ENCODE measurements around the gene SLC12A8. TPM values are rescaled to one million over a fixed set of nuclear protein-coding genes. Genes with fewer than 3 reads are reported as not detected.
A peak's percentile ranks its signal among the peaks of the same experiment; 100 is the strongest.

The SLC12A8 gene
- polyA plus RNA-seq, 1 of the 3 experiments (the other 2 are of a cell fraction): 7.5 TPM

DNA sequence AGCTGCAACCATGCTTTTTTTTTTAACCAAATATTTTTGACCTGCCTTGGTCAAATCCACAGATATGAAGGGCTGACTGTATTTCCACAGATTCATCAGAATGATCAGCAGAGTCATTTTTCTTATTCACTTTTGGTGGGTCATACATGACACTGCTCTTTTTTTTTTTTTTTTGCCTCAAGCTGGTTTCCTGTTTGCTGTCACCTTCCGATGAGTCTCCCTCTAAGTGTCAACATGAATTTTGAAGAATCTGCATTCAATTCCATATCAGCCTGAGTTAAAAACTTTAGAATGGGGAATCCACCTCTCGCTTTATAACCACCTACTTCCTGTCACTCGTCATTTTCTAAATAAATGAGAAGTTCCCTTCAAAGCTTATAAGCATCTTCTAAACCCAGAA, 2.2 kb upstream of the SLC12A8 start:
- no peak overlapping the region for H3K4me3 ChIP-seq (ENCODE audit: low read depth in 2 of 2, low read length in 1 of 2)
- no peaks in the 10 kb centered on the region for H4K20me1 ChIP-seq (ENCODE audit: insufficient read depth)
- peaks cover 8% of the 10 kb centered on the region for H3F3A ChIP-seq (replicated peaks; ENCODE audit: insufficient read depth)
- H3K27ac ChIP-seq (ENCODE audit: low read depth in 2 of 2, low read length in 1 of 2): peak overlapping the region in 1 of 2 experiments; percentile 73; a peak in 2 of 4 replicates
- no peak for DNase-seq
- no peak overlapping the region for H2AFZ ChIP-seq (ENCODE audit: low read depth)
- H3K4me1 ChIP-seq (ENCODE audit: control insufficient read depth in 1 of 2, insufficient read depth in 2 of 2, low read depth in 1 of 2, low read length in 1 of 2): peaks cover 2 to 13% of the 10 kb centered on the region in 2 experiments; a peak in 2 of 4 replicates
- no peaks in the 10 kb centered on the region for H3K9me3 ChIP-seq
- 37% methylated on average over 3 of the region's 3 CpGs for WGBS (ENCODE audit: low lambda C conversion rate)
- H3K9ac ChIP-seq: no peak overlapping the region
- POLR2A ChIA-PET: no interaction called here
- TF ChIP-seq, protein P1, sequence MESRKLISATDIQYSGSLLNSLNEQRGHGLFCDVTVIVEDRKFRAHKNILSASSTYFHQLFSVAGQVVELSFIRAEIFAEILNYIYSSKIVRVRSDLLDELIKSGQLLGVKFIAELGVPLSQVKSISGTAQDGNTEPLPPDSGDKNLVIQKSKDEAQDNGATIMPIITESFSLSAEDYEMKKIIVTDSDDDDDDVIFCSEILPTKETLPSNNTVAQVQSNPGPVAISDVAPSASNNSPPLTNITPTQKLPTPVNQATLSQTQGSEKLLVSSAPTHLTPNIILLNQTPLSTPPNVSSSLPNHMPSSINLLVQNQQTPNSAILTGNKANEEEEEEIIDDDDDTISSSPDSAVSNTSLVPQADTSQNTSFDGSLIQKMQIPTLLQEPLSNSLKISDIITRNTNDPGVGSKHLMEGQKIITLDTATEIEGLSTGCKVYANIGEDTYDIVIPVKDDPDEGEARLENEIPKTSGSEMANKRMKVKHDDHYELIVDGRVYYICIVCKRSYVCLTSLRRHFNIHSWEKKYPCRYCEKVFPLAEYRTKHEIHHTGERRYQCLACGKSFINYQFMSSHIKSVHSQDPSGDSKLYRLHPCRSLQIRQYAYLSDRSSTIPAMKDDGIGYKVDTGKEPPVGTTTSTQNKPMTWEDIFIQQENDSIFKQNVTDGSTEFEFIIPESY (IDR thresholded peaks at IDR 0.05; ENCODE audit: borderline replicate concordance, low read depth): no peak
- TF ChIP-seq SIN3A (IDR thresholded peaks at IDR 0.05; ENCODE audit: borderline replicate concordance, low read depth, low read length) (no peak), FOSL2 (IDR thresholded peaks at IDR 0.05; ENCODE audit: borderline replicate concordance, low read depth) (0 out of 2 replicates have a peak, but pooled peaks have one; percentile 17), FOXM1 (IDR thresholded peaks at IDR 0.05; ENCODE audit: low read depth) (no peak), TCF12 (IDR thresholded peaks at IDR 0.05) (peak; percentile 44; the same call in 1 of the 2 replicates)
- TF ChIP-seq, protein P2, sequence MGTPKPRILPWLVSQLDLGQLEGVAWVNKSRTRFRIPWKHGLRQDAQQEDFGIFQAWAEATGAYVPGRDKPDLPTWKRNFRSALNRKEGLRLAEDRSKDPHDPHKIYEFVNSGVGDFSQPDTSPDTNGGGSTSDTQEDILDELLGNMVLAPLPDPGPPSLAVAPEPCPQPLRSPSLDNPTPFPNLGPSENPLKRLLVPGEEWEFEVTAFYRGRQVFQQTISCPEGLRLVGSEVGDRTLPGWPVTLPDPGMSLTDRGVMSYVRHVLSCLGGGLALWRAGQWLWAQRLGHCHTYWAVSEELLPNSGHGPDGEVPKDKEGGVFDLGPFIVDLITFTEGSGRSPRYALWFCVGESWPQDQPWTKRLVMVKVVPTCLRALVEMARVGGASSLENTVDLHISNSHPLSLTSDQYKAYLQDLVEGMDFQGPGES (IDR thresholded peaks at IDR 0.05; ENCODE audit: low read depth, low read length): no peak
- TF ChIP-seq, protein P3, sequence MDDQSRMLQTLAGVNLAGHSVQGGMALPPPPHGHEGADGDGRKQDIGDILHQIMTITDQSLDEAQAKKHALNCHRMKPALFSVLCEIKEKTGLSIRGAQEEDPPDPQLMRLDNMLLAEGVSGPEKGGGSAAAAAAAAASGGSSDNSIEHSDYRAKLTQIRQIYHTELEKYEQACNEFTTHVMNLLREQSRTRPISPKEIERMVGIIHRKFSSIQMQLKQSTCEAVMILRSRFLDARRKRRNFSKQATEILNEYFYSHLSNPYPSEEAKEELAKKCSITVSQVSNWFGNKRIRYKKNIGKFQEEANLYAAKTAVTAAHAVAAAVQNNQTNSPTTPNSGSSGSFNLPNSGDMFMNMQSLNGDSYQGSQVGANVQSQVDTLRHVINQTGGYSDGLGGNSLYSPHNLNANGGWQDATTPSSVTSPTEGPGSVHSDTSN (IDR thresholded peaks at IDR 0.05): peak; percentile 70
- no peaks in the 10 kb centered on the region for H3K79me2 ChIP-seq (ENCODE audit: insufficient read depth)
- H3K4me2 ChIP-seq: no peak overlapping the region
- no peaks in the 10 kb centered on the region for H3K36me3 ChIP-seq (replicated peaks in 1 of 2; ENCODE audit: control insufficient read depth in 1 of 2, insufficient read depth in 2 of 2, low read length in 1 of 2)
- no peaks in the 10 kb centered on the region for H3K9me2 ChIP-seq
- no peaks in the 10 kb centered on the region for H3K27me3 ChIP-seq (ENCODE audit: insufficient read depth)
- CTCF ChIA-PET: interaction anchor here (0.7 kb wide), 1 partner anchor 225 kb away, joined by 3 read pairs; no protein-coding TSS in a partner anchor

DNA sequence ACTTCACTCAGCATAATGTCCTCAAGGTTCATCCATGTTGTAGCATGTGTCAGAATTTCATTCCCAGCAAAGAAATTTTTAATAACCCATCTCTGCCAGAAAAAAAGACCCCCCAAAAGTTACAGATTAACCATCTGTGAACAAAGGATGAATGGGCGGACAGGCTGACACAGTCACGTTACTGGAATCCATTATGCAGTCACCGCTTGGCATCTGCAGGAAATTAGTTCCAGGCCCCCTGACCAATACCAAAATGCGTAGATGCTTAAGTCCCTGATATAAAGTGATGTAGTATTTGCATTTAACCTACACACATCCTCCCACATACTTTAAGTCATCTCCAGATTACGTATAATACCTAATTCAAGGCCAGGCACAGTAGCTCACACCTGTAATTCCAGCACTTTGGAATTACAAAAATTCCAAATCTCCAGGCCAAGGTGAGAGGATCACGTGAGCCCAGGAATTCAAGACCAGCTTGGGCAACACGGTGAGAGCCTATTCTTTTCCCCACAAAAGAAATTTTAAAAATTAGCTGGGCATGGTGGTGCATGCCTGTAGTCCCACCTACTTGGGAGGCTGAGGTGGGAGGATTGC, 1.5 kb upstream of the SLC12A8 start:
- Histone ChIP-seq H3K27me3 (ENCODE audit: insufficient read depth) (no peaks in the 10 kb centered on the region), H3K79me2 (ENCODE audit: insufficient read depth) (no peaks in the 10 kb centered on the region), H4K20me1 (ENCODE audit: insufficient read depth) (no peaks in the 10 kb centered on the region), H3F3A (replicated peaks; ENCODE audit: insufficient read depth) (peaks cover 8% of the 10 kb centered on the region), H3K4me1 (ENCODE audit: control insufficient read depth in 1 of 2, insufficient read depth in 2 of 2, low read depth in 1 of 2, low read length in 1 of 2) (peaks cover 2 to 13% of the 10 kb centered on the region in 2 experiments; a peak in 2 of 4 replicates), H2AFZ (ENCODE audit: low read depth) (peak overlapping the region; percentile 50; the same call in 1 of the 2 replicates), H3K9me3 (no peaks in the 10 kb centered on the region), H3K4me2 (peak overlapping the region; percentile 42; the same call in 1 of the 2 replicates), H3K27ac (ENCODE audit: low read depth in 2 of 2, low read length in 1 of 2) (peak overlapping the region in 1 of 2 experiments; percentile 73; a peak in 2 of 4 replicates), H3K9me2 (no peaks in the 10 kb centered on the region), H3K36me3 (replicated peaks in 1 of 2; ENCODE audit: control insufficient read depth in 1 of 2, insufficient read depth in 2 of 2, low read length in 1 of 2) (no peaks in the 10 kb centered on the region), H3K9ac (no peak overlapping the region; the same call in 1 of the 2 replicates), H3K4me3 (ENCODE audit: low read depth in 2 of 2, low read length in 1 of 2) (no peak overlapping the region)
- no peak for DNase-seq
- CTCF ChIA-PET: interaction anchor here (0.7 kb wide), 1 partner anchor 226 kb away, joined by 3 read pairs; no protein-coding TSS in a partner anchor
- 50% methylated on average over 7 of the region's 7 CpGs for WGBS (ENCODE audit: low lambda C conversion rate)
- POLR2A ChIA-PET: no interaction called here
- TF ChIP-seq, protein P3 (IDR thresholded peaks at IDR 0.05): peak; percentile 59
- TF ChIP-seq EP300 (IDR thresholded peaks at IDR 0.05; ENCODE audit: borderline replicate concordance in 1 of 2, low read depth in 1 of 2, low read length in 1 of 2) (peak in 1 of 2 experiments; percentile 64; a peak in 1 of 4 replicates), SIN3A (IDR thresholded peaks at IDR 0.05; ENCODE audit: borderline replicate concordance, low read depth, low read length) (peak; percentile 26; the same call in 1 of the 2 replicates), TEAD4 (IDR thresholded peaks at IDR 0.05; ENCODE audit: borderline replicate concordance, insufficient read depth) (peak; percentile 72), GABPA (IDR thresholded peaks at IDR 0.05; ENCODE audit: low read depth) (0 out of 2 replicates have a peak, but pooled peaks have one; percentile 5), JUND (IDR thresholded peaks at IDR 0.05) (peak; percentile 72), TCF12 (IDR thresholded peaks at IDR 0.05) (peak; percentile 97), FOSL2 (IDR thresholded peaks at IDR 0.05; ENCODE audit: borderline replicate concordance, low read depth) (peak; percentile 77), FOXM1 (IDR thresholded peaks at IDR 0.05; ENCODE audit: low read depth) (no peak), POLR2AphosphoS5 (IDR thresholded peaks at IDR 0.05; ENCODE audit: low read depth, low read length) (peak; percentile 41; the same call in 1 of the 2 replicates)
- TF ChIP-seq, protein P4, sequence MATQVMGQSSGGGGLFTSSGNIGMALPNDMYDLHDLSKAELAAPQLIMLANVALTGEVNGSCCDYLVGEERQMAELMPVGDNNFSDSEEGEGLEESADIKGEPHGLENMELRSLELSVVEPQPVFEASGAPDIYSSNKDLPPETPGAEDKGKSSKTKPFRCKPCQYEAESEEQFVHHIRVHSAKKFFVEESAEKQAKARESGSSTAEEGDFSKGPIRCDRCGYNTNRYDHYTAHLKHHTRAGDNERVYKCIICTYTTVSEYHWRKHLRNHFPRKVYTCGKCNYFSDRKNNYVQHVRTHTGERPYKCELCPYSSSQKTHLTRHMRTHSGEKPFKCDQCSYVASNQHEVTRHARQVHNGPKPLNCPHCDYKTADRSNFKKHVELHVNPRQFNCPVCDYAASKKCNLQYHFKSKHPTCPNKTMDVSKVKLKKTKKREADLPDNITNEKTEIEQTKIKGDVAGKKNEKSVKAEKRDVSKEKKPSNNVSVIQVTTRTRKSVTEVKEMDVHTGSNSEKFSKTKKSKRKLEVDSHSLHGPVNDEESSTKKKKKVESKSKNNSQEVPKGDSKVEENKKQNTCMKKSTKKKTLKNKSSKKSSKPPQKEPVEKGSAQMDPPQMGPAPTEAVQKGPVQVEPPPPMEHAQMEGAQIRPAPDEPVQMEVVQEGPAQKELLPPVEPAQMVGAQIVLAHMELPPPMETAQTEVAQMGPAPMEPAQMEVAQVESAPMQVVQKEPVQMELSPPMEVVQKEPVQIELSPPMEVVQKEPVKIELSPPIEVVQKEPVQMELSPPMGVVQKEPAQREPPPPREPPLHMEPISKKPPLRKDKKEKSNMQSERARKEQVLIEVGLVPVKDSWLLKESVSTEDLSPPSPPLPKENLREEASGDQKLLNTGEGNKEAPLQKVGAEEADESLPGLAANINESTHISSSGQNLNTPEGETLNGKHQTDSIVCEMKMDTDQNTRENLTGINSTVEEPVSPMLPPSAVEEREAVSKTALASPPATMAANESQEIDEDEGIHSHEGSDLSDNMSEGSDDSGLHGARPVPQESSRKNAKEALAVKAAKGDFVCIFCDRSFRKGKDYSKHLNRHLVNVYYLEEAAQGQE (IDR thresholded peaks at IDR 0.05; ENCODE audit: low read depth, low read length): no peak
- TF ChIP-seq, protein P5, sequence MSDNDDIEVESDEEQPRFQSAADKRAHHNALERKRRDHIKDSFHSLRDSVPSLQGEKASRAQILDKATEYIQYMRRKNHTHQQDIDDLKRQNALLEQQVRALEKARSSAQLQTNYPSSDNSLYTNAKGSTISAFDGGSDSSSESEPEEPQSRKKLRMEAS (IDR thresholded peaks at IDR 0.05; ENCODE audit: low read depth): no peak

Measured in SK-N-SH (cell line).